Measurements from ENCODE around the gene NXN. TPM values are rescaled to one million over a fixed set of nuclear protein-coding genes. Genes with fewer than 3 reads are reported as not detected.
A peak's percentile ranks its signal among the peaks of the same experiment; 100 is the strongest.

Gene NXN
- total and polyA plus RNA-seq, 2 experiments from 2014 or later: 8.0 to 41.9 TPM

DNA sequence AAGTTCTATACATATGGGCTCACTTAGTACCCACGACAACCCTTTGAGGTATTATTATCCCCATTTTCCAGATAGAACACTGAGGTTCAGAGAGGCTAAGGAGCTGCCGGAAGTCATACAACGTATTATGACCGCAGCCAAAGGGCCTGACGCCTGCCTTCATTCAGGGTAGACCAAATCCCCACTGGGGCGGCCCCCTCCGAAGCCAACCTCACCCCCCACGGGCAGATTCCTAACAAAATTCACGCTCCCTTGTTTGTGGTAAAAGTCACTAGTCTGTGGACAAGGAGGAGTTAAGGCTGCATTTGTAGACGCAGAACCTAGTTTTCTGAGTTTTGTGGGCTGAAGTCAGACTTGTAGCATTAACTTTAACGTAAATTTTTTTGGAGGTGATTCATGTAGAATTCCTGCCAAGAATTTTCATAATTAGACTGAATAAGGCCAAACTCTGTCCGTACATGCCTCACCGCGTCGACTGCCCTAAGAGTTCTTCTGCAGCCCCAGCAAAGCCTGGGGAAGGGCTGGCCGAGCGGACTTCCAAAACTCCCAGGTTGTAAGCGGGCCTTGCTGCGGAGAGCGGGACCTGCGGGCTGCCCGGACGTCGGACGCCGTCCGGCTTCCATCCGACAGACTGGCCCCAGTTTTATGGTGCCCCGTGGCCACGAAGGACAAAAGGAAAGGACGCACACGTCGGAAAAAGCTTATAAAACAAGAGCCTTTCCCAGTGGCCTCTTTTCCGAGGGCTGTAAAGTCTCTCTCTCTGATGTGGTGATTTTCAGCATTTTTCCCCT is 75.7 kb downstream of the NXN start:
- H3K4me1 ChIP-seq (ENCODE audit: insufficient read depth): peaks cover 43% of the 10 kb centered on the region
- H3K27ac ChIP-seq: peak overlapping the region; percentile 62
- no peaks in the 10 kb centered on the region for H4K20me1 ChIP-seq (ENCODE audit: insufficient read depth)
- H3K4me3 ChIP-seq: no peak overlapping the region
- H3K9ac ChIP-seq: peak overlapping the region; percentile 39; the same call in 1 of the 2 replicates
- H3K27me3 ChIP-seq (replicated peaks; ENCODE audit: insufficient read depth): no peaks in the 10 kb centered on the region
- H3K4me2 ChIP-seq (ENCODE audit: unreplicated experiment): peak overlapping the region; percentile 21
- H3F3A ChIP-seq (ENCODE audit: insufficient read depth): peaks cover 30% of the 10 kb centered on the region; the same call in 1 of the 2 replicates
- H3K9me2 ChIP-seq (ENCODE audit: insufficient read depth): no peaks in the 10 kb centered on the region
- peaks cover 82% of the 10 kb centered on the region for H3K79me2 ChIP-seq (ENCODE audit: insufficient read depth)
- DNase-seq: peak; percentile 93
- H3K9me3 ChIP-seq (ENCODE audit: low read depth): no peaks in the 10 kb centered on the region
- in situ Hi-C loops (cut with MboI): no loop called here
- 70 to 71% methylated on average over 34 of the region's 34 CpGs for WGBS, 2 experiments (ENCODE audit: low coverage in 1 of 2, low lambda C conversion rate in 2 of 2, missing lambda C conversion rate in 2 of 2)
- H3K36me3 ChIP-seq (ENCODE audit: low read depth): no peaks in the 10 kb centered on the region
- no peak overlapping the region for H2AFZ ChIP-seq
- no peak for TF ChIP-seq EZH2 (IDR thresholded peaks at IDR 0.05; ENCODE audit: insufficient read depth, poor library complexity, severe bottlenecking)
- TF ChIP-seq EZH2phosphoT487 (IDR thresholded peaks at IDR 0.05; ENCODE audit: insufficient read depth, low read depth): no peak

DNA sequence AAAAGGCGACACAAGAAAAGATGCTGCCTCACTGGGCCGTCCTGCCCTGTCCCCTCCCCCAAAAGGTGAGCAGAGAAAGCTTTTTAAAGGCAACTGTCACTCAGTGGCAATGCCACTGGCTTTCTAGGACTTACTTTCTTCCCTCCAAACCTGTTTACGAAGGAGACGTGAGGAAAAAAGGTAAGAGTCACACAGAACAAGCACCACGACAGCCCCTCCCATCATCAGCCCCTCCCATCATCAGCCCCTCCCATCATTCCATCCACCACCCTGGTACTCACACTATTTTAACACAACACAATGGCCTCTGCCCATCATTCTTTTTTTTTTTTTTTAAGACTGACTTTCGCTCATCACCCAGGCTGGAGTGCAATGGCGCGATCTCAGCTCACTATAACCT is 77.1 kb downstream of the NXN start:
- 0 out of 2 replicates have a peak, but pooled peaks cover 23% of the 10 kb centered on the region for H3F3A ChIP-seq (ENCODE audit: insufficient read depth)
- no peak overlapping the region for H3K9ac ChIP-seq
- H3K4me1 ChIP-seq (ENCODE audit: insufficient read depth): peaks cover 37% of the 10 kb centered on the region
- H3K4me3 ChIP-seq: no peak overlapping the region
- H3K4me2 ChIP-seq (ENCODE audit: unreplicated experiment): no peak overlapping the region
- no peak for DNase-seq
- H3K9me3 ChIP-seq (ENCODE audit: low read depth): no peaks in the 10 kb centered on the region
- H2AFZ ChIP-seq: no peak overlapping the region
- TF ChIP-seq EZH2 (IDR thresholded peaks at IDR 0.05; ENCODE audit: insufficient read depth, poor library complexity, severe bottlenecking) (no peak), EZH2phosphoT487 (IDR thresholded peaks at IDR 0.05; ENCODE audit: insufficient read depth, low read depth) (no peak)
- no peaks in the 10 kb centered on the region for H3K36me3 ChIP-seq (ENCODE audit: low read depth)
- H3K27me3 ChIP-seq (replicated peaks; ENCODE audit: insufficient read depth): no peaks in the 10 kb centered on the region
- peaks cover 79% of the 10 kb centered on the region for H3K79me2 ChIP-seq (ENCODE audit: insufficient read depth)
- H4K20me1 ChIP-seq (ENCODE audit: insufficient read depth): no peaks in the 10 kb centered on the region
- H3K27ac ChIP-seq: no peak overlapping the region
- no peaks in the 10 kb centered on the region for H3K9me2 ChIP-seq (ENCODE audit: insufficient read depth)
- 89 to 94% methylated on average over 8 of the region's 8 CpGs for WGBS, 2 experiments (ENCODE audit: low coverage in 1 of 2, low lambda C conversion rate in 2 of 2, missing lambda C conversion rate in 2 of 2)
- in situ Hi-C loops (cut with MboI): no loop called here

GRCh38 chr17:901964-902363 is 77.6 kb downstream of the NXN start:
- H3K4me2 ChIP-seq (ENCODE audit: unreplicated experiment): peak overlapping the region; percentile 35
- H3K4me3 ChIP-seq: peak overlapping the region; percentile 43
- H2AFZ ChIP-seq: peak overlapping the region; percentile 36; the same call in 1 of the 2 replicates
- peaks cover 37% of the 10 kb centered on the region for H3K4me1 ChIP-seq (ENCODE audit: insufficient read depth)
- H3K79me2 ChIP-seq (ENCODE audit: insufficient read depth): peaks cover 79% of the 10 kb centered on the region
- H3K9me3 ChIP-seq (ENCODE audit: low read depth): no peaks in the 10 kb centered on the region
- peak overlapping the region; percentile 74 for H3K9ac ChIP-seq
- in situ Hi-C loops (cut with MboI): no loop called here
- H4K20me1 ChIP-seq (ENCODE audit: insufficient read depth): no peaks in the 10 kb centered on the region
- no peak for TF ChIP-seq EZH2 (IDR thresholded peaks at IDR 0.05; ENCODE audit: insufficient read depth, poor library complexity, severe bottlenecking)
- TF ChIP-seq EZH2phosphoT487 (IDR thresholded peaks at IDR 0.05; ENCODE audit: insufficient read depth, low read depth): no peak
- no peaks in the 10 kb centered on the region for H3K9me2 ChIP-seq (ENCODE audit: insufficient read depth)
- no peaks in the 10 kb centered on the region for H3K27me3 ChIP-seq (replicated peaks; ENCODE audit: insufficient read depth)
- DNase-seq: peak; percentile 46
- no peaks in the 10 kb centered on the region for H3K36me3 ChIP-seq (ENCODE audit: low read depth)
- peak overlapping the region; percentile 87 for H3K27ac ChIP-seq
- 0 out of 2 replicates have a peak, but pooled peaks cover 23% of the 10 kb centered on the region for H3F3A ChIP-seq (ENCODE audit: insufficient read depth)
- WGBS, 2 experiments (ENCODE audit: low coverage in 1 of 2, low lambda C conversion rate in 2 of 2, missing lambda C conversion rate in 2 of 2): 72 to 73% methylated on average over 21 of the region's 21 CpGs

DNA sequence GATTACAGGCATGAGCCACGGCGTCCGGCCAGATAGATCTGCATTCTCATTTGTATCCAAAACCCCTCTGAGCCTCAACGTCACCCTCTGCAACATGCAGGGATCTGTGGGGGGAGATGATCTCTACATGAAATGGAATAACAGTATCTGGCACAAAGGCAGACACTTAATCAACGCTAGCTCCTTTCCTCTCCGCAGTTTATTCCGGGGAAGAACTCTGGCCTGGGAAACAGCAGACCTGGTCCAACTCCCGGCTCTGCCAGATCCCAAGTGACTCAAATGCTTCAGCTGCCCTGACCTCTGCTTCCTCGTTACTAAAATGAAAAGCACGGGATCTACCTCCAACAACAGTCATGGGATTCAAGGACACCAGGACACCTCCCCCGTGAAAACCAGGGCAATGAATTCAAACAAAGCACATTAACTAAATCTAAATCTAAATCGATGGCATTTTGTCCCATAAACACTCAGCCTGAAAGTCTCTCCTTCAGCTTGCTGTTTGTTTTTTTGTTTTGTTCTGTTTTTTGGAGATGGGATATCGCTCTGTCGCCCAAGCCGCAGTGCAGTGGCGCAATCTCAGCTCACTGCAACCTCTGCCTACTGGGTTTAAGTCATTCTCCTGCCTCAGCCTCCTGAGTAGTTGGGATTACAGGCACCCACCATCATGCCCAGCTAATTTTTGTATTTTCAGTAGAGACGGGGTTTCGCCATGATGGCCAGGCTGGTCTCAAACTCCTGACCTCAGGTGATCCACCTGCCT is 78.2 kb downstream of the NXN start:
- H3K9me2 ChIP-seq (ENCODE audit: insufficient read depth): no peaks in the 10 kb centered on the region

More for the DNA sequence above, 78.2 kb downstream of the NXN start:
- no peaks in the 10 kb centered on the region for H4K20me1 ChIP-seq (ENCODE audit: insufficient read depth)
- H3K9ac ChIP-seq: peak overlapping the region; percentile 74
- 0 out of 2 replicates have a peak, but pooled peaks cover 23% of the 10 kb centered on the region for H3F3A ChIP-seq (ENCODE audit: insufficient read depth)
- in situ Hi-C loops (cut with MboI): no loop called here
- TF ChIP-seq EZH2phosphoT487 (IDR thresholded peaks at IDR 0.05; ENCODE audit: insufficient read depth, low read depth): no peak
- TF ChIP-seq EZH2 (IDR thresholded peaks at IDR 0.05; ENCODE audit: insufficient read depth, poor library complexity, severe bottlenecking): no peak
- 5 to 6% methylated on average over 17 to 18 of the region's 18 CpGs for WGBS, 2 experiments (ENCODE audit: low coverage in 1 of 2, low lambda C conversion rate in 2 of 2, missing lambda C conversion rate in 2 of 2)
- no peaks in the 10 kb centered on the region for H3K9me3 ChIP-seq (ENCODE audit: low read depth)
- H3K4me1 ChIP-seq (ENCODE audit: insufficient read depth): peaks cover 37% of the 10 kb centered on the region
- H3K27me3 ChIP-seq (replicated peaks; ENCODE audit: insufficient read depth): no peaks in the 10 kb centered on the region
- H3K27ac ChIP-seq: peak overlapping the region; percentile 87
- DNase-seq: peak; percentile 91
- peaks cover 79% of the 10 kb centered on the region for H3K79me2 ChIP-seq (ENCODE audit: insufficient read depth)
- peak overlapping the region; percentile 35 for H3K4me2 ChIP-seq (ENCODE audit: unreplicated experiment)
- H3K4me3 ChIP-seq: peak overlapping the region; percentile 43
- H2AFZ ChIP-seq: peak overlapping the region; percentile 36
- H3K36me3 ChIP-seq (ENCODE audit: low read depth): no peaks in the 10 kb centered on the region

All from GM23248 (cell line).